NCI-H1930 (cell line): ENCODE data around the gene KRTAP5-6.

ENCODE experiments used
- DNase-seq, 2 experiments: peaks; one replicate each; lab custom pipeline; 2025; lab: John Stamatoyannopoulos, UW

Gene KRTAP5-6

DNA sequence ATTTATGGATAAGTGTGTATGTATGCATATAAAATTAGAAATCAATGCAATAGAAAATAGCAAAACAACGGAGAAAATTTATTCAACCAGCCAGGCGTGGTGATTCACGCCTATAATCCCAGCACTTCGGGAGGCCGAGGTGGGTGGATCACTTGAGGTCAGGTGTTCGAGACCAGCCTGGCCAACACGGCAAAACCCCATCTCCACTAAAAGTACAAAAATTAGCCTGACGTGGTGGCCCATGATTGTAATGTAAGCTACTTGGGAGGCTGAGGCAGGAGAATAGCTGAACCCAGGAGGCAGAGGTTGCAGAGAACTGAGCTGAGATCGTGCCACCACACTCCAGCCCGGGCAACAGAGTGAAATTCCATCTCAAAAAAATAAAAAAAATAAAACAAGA is 5.5 kb downstream of the KRTAP5-6 start:
- no peak for DNase-seq

- no peak for DNase-seq
Measured at GRCh38 chr11:1703146-1703545, 6.2 kb downstream of the KRTAP5-6 start.

- no peak for DNase-seq
Measured at GRCh38 chr11:1705126-1706052, 8.4 kb downstream of the KRTAP5-6 start.

- no peak for DNase-seq
Measured at GRCh38 chr11:1706634-1707400, 9.8 kb downstream of the KRTAP5-6 start.

DNA sequence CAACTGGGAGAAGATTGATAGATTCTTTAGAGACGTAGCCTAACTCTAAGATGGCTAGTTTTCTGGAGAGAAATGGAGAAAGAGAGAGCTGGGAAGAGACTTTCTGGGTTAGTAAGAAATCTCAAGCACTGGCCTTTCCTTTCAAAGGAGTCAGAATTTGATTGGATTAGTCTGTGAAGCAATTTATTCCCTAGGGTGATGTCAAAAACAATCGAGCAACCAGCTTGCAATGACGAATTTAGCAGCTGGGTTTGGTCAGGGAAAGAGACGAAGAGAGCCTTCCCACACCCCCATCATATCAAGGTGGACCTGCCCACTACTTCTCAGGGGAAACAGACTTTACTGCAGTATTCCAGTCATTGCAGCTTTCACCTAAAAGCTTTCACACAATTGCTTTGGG is 10.8 kb downstream of the KRTAP5-6 start:
- DNase-seq, result no peak

- no peak for DNase-seq
Measured at GRCh38 chr11:1708716-1709115, 11.7 kb downstream of the KRTAP5-6 start.

DNA sequence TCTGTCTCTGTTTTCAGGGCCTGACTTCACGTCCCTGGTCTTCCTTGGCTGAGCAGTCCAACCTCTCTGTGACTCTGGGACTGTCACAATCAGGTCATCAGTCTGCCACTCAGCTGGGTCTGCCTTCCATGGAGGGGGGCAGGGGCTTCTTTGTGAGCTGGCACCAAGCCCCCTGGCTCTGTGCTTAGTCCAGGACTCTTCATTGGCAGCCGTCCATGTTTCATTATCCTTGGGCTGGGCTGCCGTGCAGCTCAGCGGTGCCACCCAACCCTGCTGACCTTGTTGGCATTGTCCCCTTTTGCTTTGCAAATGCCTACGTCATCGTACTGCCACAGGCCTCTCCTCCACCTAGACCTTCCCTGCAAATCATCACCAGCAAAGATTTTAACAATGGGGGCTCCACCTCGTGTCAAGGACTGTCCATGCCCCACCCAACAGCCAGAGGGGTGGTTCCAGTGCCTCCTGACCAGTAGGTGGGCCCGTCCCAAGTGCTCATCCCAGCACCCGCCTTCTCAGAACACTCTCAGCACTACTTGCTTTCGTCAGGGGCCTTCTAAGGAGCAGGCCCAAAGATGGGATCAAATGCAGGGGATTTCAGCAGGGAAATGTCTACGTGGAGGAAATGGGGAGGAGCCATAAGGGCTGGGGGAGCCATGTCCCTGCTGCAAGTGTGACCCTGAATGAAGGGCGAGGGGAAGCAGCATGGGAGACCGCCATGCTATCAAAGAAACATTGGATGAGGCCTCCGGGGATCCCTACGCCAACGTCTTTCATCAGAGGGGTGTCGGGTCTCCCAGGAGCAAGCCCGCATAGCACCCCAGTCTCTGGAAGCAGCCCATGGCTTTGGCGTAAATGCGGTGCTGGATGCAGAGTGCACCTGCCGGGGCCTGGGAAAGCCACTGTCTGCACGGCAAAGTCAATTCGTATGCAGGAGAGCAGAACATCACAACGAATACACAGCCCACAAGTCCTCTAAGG is 18.2 kb downstream of the KRTAP5-6 start:
- no peak for DNase-seq

DNA sequence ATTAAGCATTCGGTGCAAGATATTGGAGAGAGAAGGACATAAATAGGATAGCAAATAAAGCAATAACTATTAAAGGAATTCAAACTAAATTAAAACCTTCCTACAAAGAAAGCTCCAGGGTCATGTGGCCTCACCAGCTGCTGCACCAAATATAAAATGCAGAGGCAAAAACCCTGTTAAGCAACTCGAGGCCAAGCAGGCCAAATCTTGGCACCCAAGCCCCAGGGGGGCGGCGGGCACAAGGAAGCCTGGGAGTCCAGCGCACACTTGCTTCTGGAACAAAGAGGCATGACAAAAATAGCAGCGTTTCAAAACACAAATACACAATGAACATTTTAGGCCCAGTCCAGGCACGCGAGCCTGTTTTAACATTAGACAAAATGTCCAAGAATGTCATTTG is 20.8 kb downstream of the KRTAP5-6 start:
- no peak for DNase-seq

DNA sequence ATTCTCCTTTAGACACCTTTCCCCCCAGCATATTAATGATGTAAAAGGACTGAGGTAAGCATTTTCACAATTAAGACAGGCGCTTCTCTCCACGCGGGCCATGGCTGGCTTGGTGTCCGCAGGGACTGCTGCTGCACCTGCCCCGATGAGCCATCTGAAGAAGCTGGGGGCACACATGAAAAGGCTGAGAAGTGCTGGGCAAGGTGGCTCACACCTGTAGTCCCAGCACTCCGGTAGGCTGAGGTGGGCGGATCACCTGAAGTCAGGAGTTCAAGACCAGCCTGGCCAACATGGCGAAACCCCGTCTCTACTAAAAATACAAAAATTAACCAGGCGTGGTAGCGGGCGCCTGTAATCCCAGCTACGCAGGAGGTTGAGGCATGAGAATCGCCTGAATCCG is 21.3 kb downstream of the KRTAP5-6 start:
- no peak for DNase-seq

DNA sequence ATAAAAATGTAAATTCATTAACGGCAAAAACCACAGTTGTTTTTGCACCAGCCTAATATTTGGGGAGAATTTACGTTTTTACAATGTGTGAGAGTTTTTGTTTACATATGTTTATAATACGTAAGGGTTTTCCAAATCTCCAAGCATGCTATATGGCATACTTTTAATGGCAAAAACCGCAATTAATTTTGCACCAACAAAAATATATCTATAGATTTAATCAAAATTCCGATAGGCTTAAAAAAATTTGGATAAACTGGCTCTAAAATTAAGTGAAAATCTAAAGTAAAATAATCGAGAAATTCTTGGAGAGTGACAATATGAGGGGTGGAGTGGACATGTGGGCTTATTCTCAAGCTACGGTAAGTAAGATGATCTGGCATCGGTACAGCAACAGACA is 22.8 kb downstream of the KRTAP5-6 start:
- DNase-seq, result no peak

GRCh38 chr11:1727096-1727690 is 30.2 kb downstream of the KRTAP5-6 start:
- no peak for DNase-seq

DNA sequence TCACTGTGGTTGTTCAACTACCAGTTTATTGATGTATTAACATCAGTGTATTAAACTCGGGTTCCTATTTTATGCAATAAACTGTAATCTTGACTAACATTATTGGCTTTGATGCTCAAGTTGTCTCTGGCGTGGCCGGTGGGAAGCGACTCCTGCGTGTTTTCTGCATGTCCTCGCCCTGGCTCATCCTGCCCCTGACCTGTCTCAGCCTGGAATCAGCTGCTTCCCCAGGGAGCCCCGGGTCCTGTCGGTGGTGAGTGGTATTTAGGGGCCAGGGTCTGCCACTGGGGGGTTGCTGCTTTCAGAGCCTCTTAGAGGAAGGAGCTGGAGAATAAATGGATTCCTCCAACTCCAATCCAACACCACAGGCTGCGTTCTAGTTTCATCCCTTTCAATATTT is 30.9 kb downstream of the KRTAP5-6 start:
- DNase-seq, result no peak

- no peak for DNase-seq
Measured at GRCh38 chr11:1728301-1728700, 31.3 kb downstream of the KRTAP5-6 start.

- no peak for DNase-seq
Measured at GRCh38 chr11:1728931-1729691, 32.1 kb downstream of the KRTAP5-6 start.

DNA sequence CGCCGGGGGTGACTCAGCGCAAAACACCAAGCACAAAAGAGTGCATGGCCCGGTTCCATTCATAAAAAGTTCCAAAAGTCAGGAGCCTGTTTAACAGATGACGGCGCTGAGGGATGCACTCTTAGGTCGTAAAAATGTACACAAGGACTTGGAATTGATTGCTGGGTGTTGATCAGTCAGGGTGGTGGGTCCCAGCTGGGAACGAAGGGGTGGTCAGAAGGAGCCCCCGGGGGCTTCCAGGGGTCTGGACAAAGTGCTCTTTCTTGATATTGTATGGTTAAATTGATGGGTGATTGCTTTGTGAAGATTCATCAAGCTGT is 32.7 kb downstream of the KRTAP5-6 start:
- DNase-seq, result no peak

DNA sequence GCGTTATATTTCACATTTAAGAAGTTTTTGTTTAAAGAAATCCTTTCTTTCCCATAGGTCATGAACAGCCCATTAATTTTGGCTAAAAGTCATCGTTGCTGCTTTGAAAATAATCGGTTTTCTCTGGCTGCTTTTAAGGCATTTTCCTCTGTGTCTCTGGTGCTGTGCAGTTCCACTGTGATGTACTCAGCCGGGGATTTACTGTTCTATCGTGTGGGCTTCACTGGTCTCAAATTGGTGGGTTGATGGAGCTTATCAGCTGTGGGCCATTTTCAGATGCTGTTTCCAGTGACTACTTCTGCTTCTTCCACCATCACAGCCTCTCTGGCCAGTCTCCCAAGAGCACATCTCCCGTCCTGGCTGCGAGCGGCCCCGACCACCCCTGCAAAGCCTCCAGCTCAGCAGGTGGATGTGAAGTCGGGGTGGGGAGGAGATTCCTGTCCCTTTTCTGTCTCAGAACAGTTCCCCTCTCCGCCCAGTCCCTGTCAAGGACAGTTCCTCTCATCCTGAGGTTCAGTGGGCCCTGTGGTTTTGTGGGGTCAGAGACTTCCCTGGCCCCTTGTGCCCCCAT is 33.1 kb downstream of the KRTAP5-6 start:
- DNase-seq, result no peak

DNA sequence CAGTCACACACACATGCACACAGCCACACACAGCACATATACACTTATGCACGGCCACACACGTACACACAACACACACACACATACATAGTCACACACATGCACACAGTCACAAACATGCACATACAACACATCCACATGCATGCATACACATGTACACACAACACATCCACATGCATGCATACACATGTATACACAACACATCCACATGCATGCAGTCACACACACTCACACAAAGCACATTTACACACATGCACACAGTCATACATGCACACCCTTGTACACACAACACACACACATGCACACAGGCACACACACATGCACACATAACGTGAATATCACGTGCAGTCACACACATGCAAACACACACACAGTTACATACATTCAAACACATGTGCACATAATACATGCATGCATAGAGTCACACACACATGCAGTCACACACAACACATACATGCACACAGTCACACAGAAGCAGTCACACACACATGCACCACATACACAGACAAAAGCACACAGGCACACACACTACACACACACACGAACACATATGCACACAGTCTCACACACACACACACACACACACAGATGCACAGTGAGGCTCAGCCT is 34.6 kb downstream of the KRTAP5-6 start:
- DNase-seq, result no peak

- DNase-seq, result no peak
Measured at GRCh38 chr11:1732418-1733008, 35.5 kb downstream of the KRTAP5-6 start.

- DNase-seq, result no peak
Measured at GRCh38 chr11:1733009-1733715, 36.2 kb downstream of the KRTAP5-6 start.
